Keratinocyte (primary cell): ENCODE results near the gene CACNA1C. TPM values are rescaled to one million over a fixed set of nuclear protein-coding genes. Genes with fewer than 3 reads are reported as not detected.

Source experiments
- DNase-seq: peaks from one replicate; pipeline ENCODE4 v3.0.0-alpha.2; 2011; ENCODE audit warnings: low read depth, missing footprints, low spot score
- FAIRE-seq: peaks from 2 replicates; lab custom pipeline; 2011; peaks lifted over from hg19 to GRCh38; lab: Jason Lieb, UNC
- H2AFZ ChIP-seq: 2 replicates; pipeline ENCODE4 v1.6.0; 2012; ENCODE audit warnings: low read length, control low read depth, inconsistent platforms; ENCODE audit not compliant: control insufficient read depth
- H3K27ac ChIP-seq: 2 replicates; pipeline ENCODE4 v1.5.1; 2011; ENCODE audit warnings: low read length; ENCODE audit not compliant: control insufficient read depth, insufficient read depth
- H3K27me3 ChIP-seq: 3 replicates; pipeline ENCODE4 v1.6.0; 2011; ENCODE audit warnings: low read length; ENCODE audit not compliant: control insufficient read depth, insufficient read depth; ENCODE audit errors: extremely low read depth
- H3K36me3 ChIP-seq, 2 experiments: 2 replicates in 1 of 2; 3 replicates in 1 of 2; pipeline ENCODE4 v1.5.1; 2011; ENCODE audit warnings: low read length in 2 of 2, mild to moderate bottlenecking in 1 of 2; ENCODE audit not compliant: control insufficient read depth in 2 of 2, insufficient read depth in 2 of 2; ENCODE audit errors: extremely low read depth in 1 of 2
- H3K4me1 ChIP-seq: 3 replicates; pipeline ENCODE4 v1.5.1; 2011; ENCODE audit warnings: low read length; ENCODE audit not compliant: control insufficient read depth, insufficient read depth; ENCODE audit errors: extremely low read depth
- H3K4me2 ChIP-seq: 3 replicates; pipeline ENCODE4 v1.6.0; 2011; ENCODE audit warnings: low read depth, low read length; ENCODE audit not compliant: control insufficient read depth, insufficient read depth; ENCODE audit errors: extremely low read depth
- H3K4me3 ChIP-seq, 3 experiments: fragments of 200-600 bp in 1 of 3; sonication (generic) in 1 of 3; 2 replicates in 2 of 3; 3 replicates in 1 of 3; pipeline ENCODE4 v1.5.1; 2011 to 2016; ENCODE audit warnings: low read length in 3 of 3, mild to moderate bottlenecking in 3 of 3, control low read depth in 2 of 3, inconsistent platforms in 1 of 3, low read depth in 1 of 3, mixed read lengths in 1 of 3, mixed run types in 1 of 3, moderate library complexity in 1 of 3; ENCODE audit not compliant: control insufficient read depth in 2 of 3, insufficient read depth in 2 of 3; ENCODE audit errors: extremely low read depth in 1 of 3
- H3K79me2 ChIP-seq: 2 replicates; pipeline ENCODE4 v1.6.0; 2012; ENCODE audit warnings: low read length; ENCODE audit not compliant: control insufficient read depth, insufficient read depth
- H3K9ac ChIP-seq: 3 replicates; pipeline ENCODE4 v1.6.0; 2011; ENCODE audit warnings: low read length; ENCODE audit not compliant: control insufficient read depth, insufficient read depth; ENCODE audit errors: extremely low read depth
- H3K9me1 ChIP-seq: 3 replicates; pipeline ENCODE4 v1.6.0; 2011; ENCODE audit warnings: low read length; ENCODE audit not compliant: control insufficient read depth, insufficient read depth; ENCODE audit errors: extremely low read depth
- H3K9me3 ChIP-seq: 2 replicates; pipeline ENCODE4 v1.5.1; 2012; ENCODE audit warnings: low read depth, low read length; ENCODE audit not compliant: control insufficient read depth
- H4K20me1 ChIP-seq: 3 replicates; pipeline ENCODE4 v1.6.0; 2011; ENCODE audit warnings: low read length; ENCODE audit not compliant: control insufficient read depth, insufficient read depth; ENCODE audit errors: extremely low read depth
- CTCF ChIP-seq, 3 experiments: IDR thresholded peaks in 1 of 3; conservative IDR thresholded peaks in 1 of 3; optimal IDR thresholded peaks in 1 of 3; 2 replicates in 2 of 3; 3 replicates in 1 of 3; pipeline versions ENCODE3 to v1.5.1; 2011; ENCODE audit warnings: low read length in 3 of 3, mild to moderate bottlenecking in 3 of 3, moderate library complexity in 2 of 3, control low read depth in 1 of 3, inconsistent platforms in 1 of 3; ENCODE audit not compliant: insufficient read depth in 2 of 3; ENCODE audit errors: extremely low read depth in 1 of 3
- EZH2 ChIP-seq: IDR thresholded peaks from one replicate; pipeline ENCODE4 v1.6.1; 2012; ENCODE audit warnings: inconsistent platforms, mild to moderate bottlenecking, low read length, moderate library complexity
- dilution Hi-C: fragments of 300-500 bp; cut with MboI; formaldehyde crosslinking; loops from one replicate; pipeline ENCODE4 v1.7.0; 2020; ENCODE audit warnings: low sequenced_read_pairs; ENCODE audit not compliant: extremely low pct_ligation_motif_present
- polyA plus RNA-seq, 5 experiments: library from polyadenylated mRNA; depleted of rRNA in 3 of 5; stranded (reverse) in 3 of 5; stranded (forward) in 1 of 5; unstranded in 1 of 5; fragments of >200 nt; gene quantifications; 1 replicate in 1 of 5; 2 replicates in 3 of 5; 3 replicates in 1 of 5; pipeline versions ENCODE4 v1.2.1 to v1.2.3, GENCODE V29; 2011 to 2012; ENCODE audit warnings: missing spikeins in 2 of 5, low read depth in 1 of 5, low replicate concordance in 1 of 5

The CACNA1C gene
- polyA plus RNA-seq, 1 donor (not counting 4 experiments of a cell fraction or from before 2014, with no cell fraction given), result not detected

GRCh38 chr12:2234646-2235350 is 182.0 kb downstream of the CACNA1C start:
- dilution Hi-C loops, result no loop called here

GRCh38 chr12:2236506-2237294 is 183.9 kb downstream of the CACNA1C start:
- Histone ChIP-seq H3K4me2 (no peak overlapping the region), H3K27me3 (no peaks in the 10 kb centered on the region), H3K9me3 (no peaks in the 10 kb centered on the region), H3K9ac (no peak overlapping the region), H3K4me1 (no peaks in the 10 kb centered on the region), H4K20me1 (no peaks in the 10 kb centered on the region), H3K36me3 (no peaks in the 10 kb centered on the region), H2AFZ (no peak overlapping the region), H3K9me1 (no peaks in the 10 kb centered on the region), H3K79me2 (no peaks in the 10 kb centered on the region), H3K27ac (no peak overlapping the region), H3K4me3 (no peak overlapping the region)
- no peak for DNase-seq
- TF ChIP-seq CTCF (optimal IDR thresholded peaks at IDR 0.05 in 1 of 3, IDR thresholded peaks at IDR 0.05 in 1 of 3, conservative IDR thresholded peaks at IDR 0.05 in 1 of 3; ENCODE audit: extremely low read depth in 1 of 3, insufficient read depth in 2 of 3, low read length in 3 of 3) (no peak), EZH2 (no peak)
- FAIRE-seq, result no peak
- dilution Hi-C loops, result no loop called here

More at GRCh38 chr12:2234646-2235350, 182.0 kb downstream of the CACNA1C start:
- Histone ChIP-seq H3K4me3 (no peak overlapping the region), H4K20me1 (no peaks in the 10 kb centered on the region), H3K36me3 (no peaks in the 10 kb centered on the region), H2AFZ (no peak overlapping the region), H3K4me1 (no peaks in the 10 kb centered on the region), H3K4me2 (no peak overlapping the region), H3K9me3 (no peaks in the 10 kb centered on the region), H3K9ac (no peak overlapping the region), H3K27ac (no peak overlapping the region), H3K27me3 (no peaks in the 10 kb centered on the region), H3K9me1 (no peaks in the 10 kb centered on the region), H3K79me2 (no peaks in the 10 kb centered on the region)
- no peak for TF ChIP-seq EZH2
- FAIRE-seq (no peak), DNase-seq (no peak)
